Tibial artery (tissue), 4 donors: ENCODE data around the gene ZDHHC18.

ENCODE experiments used
- DNase-seq, 2 donors: peaks; one replicate each; pipeline ENCODE4 v3.0.0-alpha.2; 2019
- H3K27ac ChIP-seq, 2 donors: fragments of 200-600 bp; sonication (generic) in 1 of 2; 1 replicate in 1 of 2; 2 replicates in 1 of 2; pipeline ENCODE4 v1.5.1; 2018 to 2019; ENCODE audit warnings: mild to moderate bottlenecking in 1 of 2
- H3K27me3 ChIP-seq, 2 donors: fragments of 200-600 bp; sonication (generic) in 1 of 2; one replicate each; pipeline versions ENCODE4 v1.5.1 to v1.6.0; 2016 to 2019
- H3K36me3 ChIP-seq, 3 donors: fragments of 200-600 bp; sonication (generic) in 2 of 3; one replicate each; pipeline ENCODE4 v1.5.1; 2016 to 2019; ENCODE audit warnings: mild to moderate bottlenecking in 2 of 3
- H3K4me1 ChIP-seq, 4 donors: fragments of 200-600 bp; sonication (generic) in 2 of 4; 1 replicate in 3 of 4; 2 replicates in 1 of 4; pipeline ENCODE4 v1.5.1; 2016 to 2019
- H3K4me3 ChIP-seq, 2 donors: fragments of 200-600 bp; sonication (generic) in 1 of 2; 1 replicate in 1 of 2; 2 replicates in 1 of 2; pipeline ENCODE4 v1.5.1; 2018 to 2019; ENCODE audit warnings: mild to moderate bottlenecking in 2 of 2
- H3K9me3 ChIP-seq, 3 donors: fragments of 200-600 bp; sonication (generic) in 1 of 3; one replicate each; pipeline ENCODE4 v1.5.1; 2016 to 2019
- intact Hi-C: fragments of 100-400 bp; cut with DNase I; formaldehyde crosslinking; loops from one replicate; pipeline ENCODE4 v1.15.0; 2023; ENCODE audit warnings: low total_unique reads
- TF ChIP-seq, protein P1 (sequence below), 2 experiments: fragments of 200-600 bp in 1 of 2; fragments of 450-650 bp in 1 of 2; IDR thresholded peaks; one replicate each; pipeline ENCODE4 v1.5.1; 2017 to 2019; ENCODE audit warnings: antibody characterized with exemption in 2 of 2, mild to moderate bottlenecking in 1 of 2, moderate library complexity in 1 of 2

The ZDHHC18 gene, protein sequence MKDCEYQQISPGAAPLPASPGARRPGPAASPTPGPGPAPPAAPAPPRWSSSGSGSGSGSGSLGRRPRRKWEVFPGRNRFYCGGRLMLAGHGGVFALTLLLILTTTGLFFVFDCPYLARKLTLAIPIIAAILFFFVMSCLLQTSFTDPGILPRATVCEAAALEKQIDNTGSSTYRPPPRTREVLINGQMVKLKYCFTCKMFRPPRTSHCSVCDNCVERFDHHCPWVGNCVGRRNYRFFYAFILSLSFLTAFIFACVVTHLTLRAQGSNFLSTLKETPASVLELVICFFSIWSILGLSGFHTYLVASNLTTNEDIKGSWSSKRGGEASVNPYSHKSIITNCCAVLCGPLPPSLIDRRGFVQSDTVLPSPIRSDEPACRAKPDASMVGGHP

DNA sequence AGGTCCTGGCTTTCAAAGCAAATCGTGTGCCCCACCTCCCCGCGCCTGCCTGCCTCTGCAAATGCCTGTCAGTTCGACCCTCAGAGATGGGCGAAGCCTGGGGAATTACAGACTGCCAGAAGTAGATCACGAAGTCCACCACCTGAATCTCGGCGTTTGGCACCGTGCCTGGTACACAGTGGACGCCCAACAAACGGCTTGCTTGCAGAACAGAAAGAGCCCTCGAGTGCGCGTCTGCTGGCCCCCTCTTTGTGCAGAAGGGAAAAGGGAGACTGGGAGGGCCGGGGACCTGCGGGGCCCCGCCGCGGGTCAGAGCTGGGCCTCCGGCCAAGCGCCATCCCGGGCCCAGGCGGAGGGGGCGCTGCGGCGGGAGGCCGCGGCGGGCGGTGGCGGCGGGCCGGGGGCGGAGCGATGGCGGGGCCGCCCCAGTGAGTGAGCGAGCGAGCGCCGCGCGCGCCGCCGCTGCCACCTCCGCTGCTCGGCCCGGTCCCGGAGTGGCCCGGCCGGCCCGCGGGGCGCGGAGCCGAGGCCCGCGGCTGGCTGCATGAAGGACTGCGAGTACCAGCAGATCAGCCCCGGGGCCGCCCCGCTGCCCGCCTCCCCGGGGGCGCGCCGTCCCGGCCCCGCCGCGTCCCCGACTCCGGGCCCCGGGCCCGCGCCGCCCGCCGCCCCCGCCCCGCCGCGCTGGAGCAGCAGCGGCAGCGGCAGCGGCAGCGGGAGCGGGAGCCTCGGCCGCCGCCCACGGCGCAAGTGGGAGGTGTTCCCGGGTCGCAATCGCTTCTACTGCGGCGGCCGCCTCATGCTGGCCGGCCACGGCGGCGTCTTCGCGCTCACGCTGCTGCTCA lies at the start of gene ZDHHC18:
Gene ZDHHC18 (plus strand): TSS at position 428 of the 845 bp plus-strand sequence. CDS start 117 bp downstream, at position 545.
- no peaks in the 10 kb centered on the region for H3K9me3 ChIP-seq
- peak within 1 kb of the TSS; percentile 83 to 93 for H3K4me3 ChIP-seq
- peak; percentile 48 to 77 for DNase-seq
- H3K36me3 ChIP-seq = peaks cover 0 to 11% (median 0%) of the 10 kb centered on the region in 3 donors
- peak within 1 kb of the TSS; percentile 74 to 80 for H3K27ac ChIP-seq
- TF ChIP-seq, protein P1, sequence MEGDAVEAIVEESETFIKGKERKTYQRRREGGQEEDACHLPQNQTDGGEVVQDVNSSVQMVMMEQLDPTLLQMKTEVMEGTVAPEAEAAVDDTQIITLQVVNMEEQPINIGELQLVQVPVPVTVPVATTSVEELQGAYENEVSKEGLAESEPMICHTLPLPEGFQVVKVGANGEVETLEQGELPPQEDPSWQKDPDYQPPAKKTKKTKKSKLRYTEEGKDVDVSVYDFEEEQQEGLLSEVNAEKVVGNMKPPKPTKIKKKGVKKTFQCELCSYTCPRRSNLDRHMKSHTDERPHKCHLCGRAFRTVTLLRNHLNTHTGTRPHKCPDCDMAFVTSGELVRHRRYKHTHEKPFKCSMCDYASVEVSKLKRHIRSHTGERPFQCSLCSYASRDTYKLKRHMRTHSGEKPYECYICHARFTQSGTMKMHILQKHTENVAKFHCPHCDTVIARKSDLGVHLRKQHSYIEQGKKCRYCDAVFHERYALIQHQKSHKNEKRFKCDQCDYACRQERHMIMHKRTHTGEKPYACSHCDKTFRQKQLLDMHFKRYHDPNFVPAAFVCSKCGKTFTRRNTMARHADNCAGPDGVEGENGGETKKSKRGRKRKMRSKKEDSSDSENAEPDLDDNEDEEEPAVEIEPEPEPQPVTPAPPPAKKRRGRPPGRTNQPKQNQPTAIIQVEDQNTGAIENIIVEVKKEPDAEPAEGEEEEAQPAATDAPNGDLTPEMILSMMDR (IDR thresholded peaks at IDR 0.05) = peak; percentile 29 to 85
- H3K4me1 ChIP-seq = peaks cover 0 to 40% (median 29%) of the 10 kb centered on the region in 4 donors
- intact Hi-C loops = no loop called here
- H3K27me3 ChIP-seq = no peaks in the 10 kb centered on the region

DNA sequence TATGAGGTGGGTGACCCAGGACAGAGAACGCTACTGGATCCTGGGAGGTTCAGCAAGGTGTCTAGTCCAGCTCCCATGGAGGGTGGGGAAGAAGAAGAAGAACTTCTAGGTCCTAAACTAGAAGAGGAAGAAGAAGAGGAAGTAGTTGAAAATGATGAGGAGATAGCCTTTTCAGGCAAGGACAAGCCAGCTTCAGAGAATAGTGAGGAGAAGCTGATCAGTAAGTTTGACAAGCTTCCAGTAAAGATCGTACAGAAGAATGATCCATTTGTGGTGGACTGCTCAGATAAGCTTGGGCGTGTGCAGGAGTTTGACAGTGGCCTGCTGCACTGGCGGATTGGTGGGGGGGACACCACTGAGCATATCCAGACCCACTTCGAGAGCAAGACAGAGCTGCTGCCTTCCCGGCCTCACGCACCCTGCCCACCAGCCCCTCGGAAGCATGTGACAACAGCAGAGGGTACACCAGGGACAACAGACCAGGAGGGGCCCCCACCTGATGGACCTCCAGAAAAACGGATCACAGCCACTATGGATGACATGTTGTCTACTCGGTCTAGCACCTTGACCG lies 47.3 kb upstream of the ZDHHC18 start:
- Histone ChIP-seq H3K27me3 (no peaks in the 10 kb centered on the region), H3K4me1 (peaks cover 0 to 22% (median 11%) of the 10 kb centered on the region in 4 donors), H3K4me3 (no peak overlapping the region), H3K9me3 (no peaks in the 10 kb centered on the region), H3K27ac (no peak overlapping the region), H3K36me3 (peaks cover 65 to 78% (median 75%) of the 10 kb centered on the region in 3 donors)
- intact Hi-C loops = no loop called here
- no peak for DNase-seq
- TF ChIP-seq, protein P1 (IDR thresholded peaks at IDR 0.05) = no peak

DNA sequence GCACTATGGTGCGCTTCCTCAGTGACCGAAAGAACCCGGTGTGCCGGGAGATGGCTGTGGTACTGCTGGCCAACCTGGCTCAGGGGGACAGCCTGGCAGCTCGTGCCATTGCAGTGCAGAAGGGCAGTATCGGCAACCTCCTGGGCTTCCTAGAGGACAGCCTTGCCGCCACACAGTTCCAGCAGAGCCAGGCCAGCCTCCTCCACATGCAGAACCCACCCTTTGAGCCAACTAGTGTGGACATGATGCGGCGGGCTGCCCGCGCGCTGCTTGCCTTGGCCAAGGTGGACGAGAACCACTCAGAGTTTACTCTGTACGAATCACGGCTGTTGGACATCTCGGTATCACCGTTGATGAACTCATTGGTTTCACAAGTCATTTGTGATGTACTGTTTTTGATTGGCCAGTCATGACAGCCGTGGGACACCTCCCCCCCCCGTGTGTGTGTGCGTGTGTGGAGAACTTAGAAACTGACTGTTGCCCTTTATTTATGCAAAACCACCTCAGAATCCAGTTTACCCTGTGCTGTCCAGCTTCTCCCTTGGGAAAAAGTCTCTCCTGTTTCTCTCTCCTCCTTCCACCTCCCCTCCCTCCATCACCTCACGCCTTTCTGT lies 46.0 kb upstream of the ZDHHC18 start:
- H3K4me1 ChIP-seq = peaks cover 0 to 35% (median 18%) of the 10 kb centered on the region in 4 donors
- H3K36me3 ChIP-seq = peaks cover 52 to 65% (median 63%) of the 10 kb centered on the region in 3 donors
- no peak overlapping the region for H3K4me3 ChIP-seq
- no peaks in the 10 kb centered on the region for H3K9me3 ChIP-seq
- TF ChIP-seq, protein P1 (IDR thresholded peaks at IDR 0.05) = no peak
- no peak for DNase-seq
- H3K27me3 ChIP-seq = no peaks in the 10 kb centered on the region
- intact Hi-C loops = no loop called here
- no peak overlapping the region for H3K27ac ChIP-seq

DNA sequence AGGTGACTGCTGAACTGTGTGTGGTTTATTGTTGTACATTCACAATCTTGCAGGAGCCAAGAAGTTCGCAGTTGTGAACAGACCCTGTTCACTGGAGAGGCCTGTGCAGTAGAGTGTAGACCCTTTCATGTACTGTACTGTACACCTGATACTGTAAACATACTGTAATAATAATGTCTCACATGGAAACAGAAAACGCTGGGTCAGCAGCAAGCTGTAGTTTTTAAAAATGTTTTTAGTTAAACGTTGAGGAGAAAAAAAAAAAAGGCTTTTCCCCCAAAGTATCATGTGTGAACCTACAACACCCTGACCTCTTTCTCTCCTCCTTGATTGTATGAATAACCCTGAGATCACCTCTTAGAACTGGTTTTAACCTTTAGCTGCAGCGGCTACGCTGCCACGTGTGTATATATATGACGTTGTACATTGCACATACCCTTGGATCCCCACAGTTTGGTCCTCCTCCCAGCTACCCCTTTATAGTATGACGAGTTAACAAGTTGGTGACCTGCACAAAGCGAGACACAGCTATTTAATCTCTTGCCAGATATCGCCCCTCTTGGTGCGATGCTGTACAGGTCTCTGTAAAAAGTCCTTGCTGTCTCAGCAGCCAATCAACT lies 45.2 kb upstream of the ZDHHC18 start:
- H3K4me3 ChIP-seq = no peak overlapping the region
- TF ChIP-seq, protein P1 (IDR thresholded peaks at IDR 0.05) = no peak
- peak overlapping the region in 1 of 2 donors; percentile 98 for H3K27ac ChIP-seq
- H3K9me3 ChIP-seq = no peaks in the 10 kb centered on the region
- intact Hi-C loops = no loop called here
- peaks cover 46 to 57% (median 54%) of the 10 kb centered on the region in 3 donors for H3K36me3 ChIP-seq
- no peak for DNase-seq
- no peaks in the 10 kb centered on the region for H3K27me3 ChIP-seq
- peaks cover 0 to 43% (median 26%) of the 10 kb centered on the region in 4 donors for H3K4me1 ChIP-seq
